H1 (cell line): ENCODE results near the gene ITGA6.

Source experiments
- BACH1 ChIP-seq: IDR thresholded peaks from 2 replicates; pipeline ENCODE4 v1.6.1; 2012; ENCODE audit warnings: low read length, improper control_type of control experiment
- CBX5 ChIP-seq: fragments of 300-800, 300-1000 bp; sonication (generic); IDR thresholded peaks from 2 replicates; pipeline ENCODE4 v1.7.1; 2016; ENCODE audit warnings: antibody characterized with exemption, low read length, low read depth
- CBX8 ChIP-seq: fragments of 300-800, 300-1000 bp; sonication (generic); IDR thresholded peaks from 2 replicates; pipeline ENCODE4 v1.7.1; 2016; ENCODE audit warnings: low read depth, low read length, borderline replicate concordance
- CHD1 ChIP-seq: IDR thresholded peaks from 2 replicates; pipeline ENCODE4 v1.6.1; 2012; ENCODE audit warnings: low read depth, low read length, improper control_type of control experiment
- CTCF ChIP-seq, 3 experiments: IDR thresholded peaks; 1 replicate in 2 of 3; 2 replicates in 1 of 3; pipeline versions ENCODE4 v1.5.1 to v1.6.1; 2011; ENCODE audit warnings: low read length in 3 of 3, mild to moderate bottlenecking in 3 of 3, inconsistent platforms in 2 of 3, low read depth in 1 of 3, moderate library complexity in 1 of 3; ENCODE audit not compliant: insufficient read depth in 1 of 3; ENCODE audit errors: control extremely low read depth in 1 of 3
- EP300 ChIP-seq, 2 experiments: IDR thresholded peaks; 1 replicate in 1 of 2; 2 replicates in 1 of 2; pipeline ENCODE4 v1.6.1; 2011 to 2012; ENCODE audit warnings: low read depth in 2 of 2, low read length in 2 of 2, mild to moderate bottlenecking in 2 of 2, borderline replicate concordance in 1 of 2, inconsistent platforms in 1 of 2, moderate library complexity in 1 of 2
- EZH2 ChIP-seq: fragments of 200-600 bp; sonication (generic); IDR thresholded peaks from 2 replicates; pipeline ENCODE4 v1.7.1; 2012; ENCODE audit warnings: low read depth, mild to moderate bottlenecking, moderate library complexity, low read length, inconsistent platforms; ENCODE audit not compliant: severe bottlenecking
- JUND ChIP-seq: IDR thresholded peaks from 2 replicates; pipeline ENCODE4 v1.6.1; 2011; ENCODE audit warnings: mild to moderate bottlenecking, improper control_type of control experiment, low read length
- KDM5A ChIP-seq: fragments of 200-600 bp; IDR thresholded peaks from 2 replicates; pipeline ENCODE4 v1.7.1; 2012; ENCODE audit warnings: mild to moderate bottlenecking, low read length, inconsistent platforms, mixed read lengths
- POLR2A ChIP-seq, 2 experiments: IDR thresholded peaks; 1 replicate in 1 of 2; 2 replicates in 1 of 2; pipeline ENCODE4 v1.6.1; 2011; ENCODE audit warnings: low read depth in 2 of 2, low read length in 2 of 2, mild to moderate bottlenecking in 2 of 2; ENCODE audit errors: control extremely low read depth in 1 of 2
- RFX5 ChIP-seq: IDR thresholded peaks from 2 replicates; pipeline ENCODE4 v1.6.1; 2011; ENCODE audit warnings: low read depth, low read length, improper control_type of control experiment, borderline replicate concordance
- TF ChIP-seq, protein P1 (sequence below): IDR thresholded peaks from 2 replicates; pipeline ENCODE4 v1.6.1; 2011; ENCODE audit warnings: low read length, improper control_type of control experiment

GRCh38 chr2:172425336-172425735 is 2.0 kb upstream of the ITGA6 start:
- TF ChIP-seq CTCF (IDR thresholded peaks at IDR 0.05; ENCODE audit: control extremely low read depth in 1 of 3, insufficient read depth in 1 of 3, low read depth in 1 of 3, low read length in 3 of 3) = no peak
- TF ChIP-seq KDM5A = no peak
- TF ChIP-seq CBX8 = no peak
- TF ChIP-seq, protein P1, sequence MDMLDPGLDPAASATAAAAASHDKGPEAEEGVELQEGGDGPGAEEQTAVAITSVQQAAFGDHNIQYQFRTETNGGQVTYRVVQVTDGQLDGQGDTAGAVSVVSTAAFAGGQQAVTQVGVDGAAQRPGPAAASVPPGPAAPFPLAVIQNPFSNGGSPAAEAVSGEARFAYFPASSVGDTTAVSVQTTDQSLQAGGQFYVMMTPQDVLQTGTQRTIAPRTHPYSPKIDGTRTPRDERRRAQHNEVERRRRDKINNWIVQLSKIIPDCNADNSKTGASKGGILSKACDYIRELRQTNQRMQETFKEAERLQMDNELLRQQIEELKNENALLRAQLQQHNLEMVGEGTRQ = no peak
- no peak for TF ChIP-seq EZH2
- TF ChIP-seq BACH1 = no peak
- no peak for TF ChIP-seq POLR2A (IDR thresholded peaks at IDR 0.05; ENCODE audit: control extremely low read depth in 1 of 2, low read depth in 2 of 2, low read length in 2 of 2)
- TF ChIP-seq CBX5 = no peak
- TF ChIP-seq JUND = no peak
- TF ChIP-seq EP300 (IDR thresholded peaks at IDR 0.05; ENCODE audit: borderline replicate concordance in 1 of 2, low read depth in 2 of 2, low read length in 2 of 2) = no peak
- no peak for TF ChIP-seq RFX5
- no peak for TF ChIP-seq CHD1
